HG03575 (cell line): ENCODE measurements around the gene NLK.
"Not testable (repeated sequence)": the region's sequence is repeated elsewhere in the genome, so short reads cannot be mapped to it uniquely, and the experiment has no call there.

Experiments
- ATAC-seq: cut with Tn5 transposase; IDR thresholded peaks from one replicate; pipeline ENCODE4 v1.9.1; 2021; ENCODE audit not compliant: unreplicated experiment, insufficient number of reproducible peaks, low FRiP score; ENCODE audit errors: extremely low read depth

NLK gene

GRCh38 chr17:28233872-28234856 lies 191.7 kb downstream of the NLK start:
- ATAC-seq, result not testable (repeated sequence)

GRCh38 chr17:28235066-28235700 lies 192.7 kb downstream of the NLK start:
- ATAC-seq, result not testable (repeated sequence)

GRCh38 chr17:28236033-28236653 lies 193.7 kb downstream of the NLK start:
- not testable (repeated sequence) for ATAC-seq

GRCh38 chr17:28238547-28239270 lies 196.2 kb downstream of the NLK start:
- ATAC-seq, result not testable (repeated sequence)

GRCh38 chr17:28239271-28239624 lies 196.8 kb downstream of the NLK start:
- ATAC-seq, result no peak

- ATAC-seq, result no peak
Measured at GRCh38 chr17:28240688-28241340, 198.3 kb downstream of the NLK start.

GRCh38 chr17:28242791-28243190 lies 200.3 kb downstream of the NLK start:
- ATAC-seq, result no peak

- ATAC-seq, result not testable (repeated sequence)
Measured at GRCh38 chr17:28243268-28243667, 200.8 kb downstream of the NLK start.

- no peak for ATAC-seq
Measured at GRCh38 chr17:28244446-28244845, 202.0 kb downstream of the NLK start.
